GM21447 (cell line): ENCODE data around the gene LDLRAD3.

ENCODE experiments used
- ATAC-seq: cut with Tn5 transposase; IDR thresholded peaks from one replicate; pipeline ENCODE4 v1.9.1; 2021; ENCODE audit not compliant: unreplicated experiment

LDLRAD3 gene

GRCh38 chr11:36015799-36016198 lies 71.9 kb downstream of the LDLRAD3 start:
- ATAC-seq: no peak

- no peak for ATAC-seq
Measured at GRCh38 chr11:36016263-36016662, 72.4 kb downstream of the LDLRAD3 start.

- ATAC-seq: no peak
Measured at GRCh38 chr11:36016709-36017108, 72.8 kb downstream of the LDLRAD3 start.

GRCh38 chr11:36019005-36019596 lies 75.2 kb downstream of the LDLRAD3 start:
- no peak for ATAC-seq

- no peak for ATAC-seq
Measured at GRCh38 chr11:36019722-36020121, 75.9 kb downstream of the LDLRAD3 start.

GRCh38 chr11:36022882-36023281 lies 79.0 kb downstream of the LDLRAD3 start:
- ATAC-seq: no peak

- no peak for ATAC-seq
Measured at GRCh38 chr11:36023922-36024321, 80.1 kb downstream of the LDLRAD3 start.

- no peak for ATAC-seq
Measured at GRCh38 chr11:36024716-36025115, 80.9 kb downstream of the LDLRAD3 start.

- no peak for ATAC-seq
Measured at GRCh38 chr11:36026315-36026968, 82.6 kb downstream of the LDLRAD3 start.

GRCh38 chr11:36027731-36028130 lies 83.9 kb downstream of the LDLRAD3 start:
- ATAC-seq: no peak

GRCh38 chr11:36029616-36030015 lies 85.8 kb downstream of the LDLRAD3 start:
- no peak for ATAC-seq

- no peak for ATAC-seq
Measured at GRCh38 chr11:36030731-36031281, 86.9 kb downstream of the LDLRAD3 start.

GRCh38 chr11:36033082-36033751 lies 89.4 kb downstream of the LDLRAD3 start:
- no peak for ATAC-seq

GRCh38 chr11:36033936-36034335 lies 90.1 kb downstream of the LDLRAD3 start:
- ATAC-seq: no peak

GRCh38 chr11:36034551-36035331 lies 90.9 kb downstream of the LDLRAD3 start:
- no peak for ATAC-seq

GRCh38 chr11:36035454-36035853 lies 91.6 kb downstream of the LDLRAD3 start:
- no peak for ATAC-seq

GRCh38 chr11:36035999-36036398 lies 92.1 kb downstream of the LDLRAD3 start:
- no peak for ATAC-seq

GRCh38 chr11:36037031-36037430 lies 93.2 kb downstream of the LDLRAD3 start:
- no peak for ATAC-seq

GRCh38 chr11:36038541-36038940 lies 94.7 kb downstream of the LDLRAD3 start:
- ATAC-seq: no peak

GRCh38 chr11:36039471-36039870 lies 95.6 kb downstream of the LDLRAD3 start:
- ATAC-seq: no peak

GRCh38 chr11:36041988-36042611 lies 98.2 kb downstream of the LDLRAD3 start:
- ATAC-seq: no peak
